ENCODE measurements around the gene TSPAN5.

DNA sequence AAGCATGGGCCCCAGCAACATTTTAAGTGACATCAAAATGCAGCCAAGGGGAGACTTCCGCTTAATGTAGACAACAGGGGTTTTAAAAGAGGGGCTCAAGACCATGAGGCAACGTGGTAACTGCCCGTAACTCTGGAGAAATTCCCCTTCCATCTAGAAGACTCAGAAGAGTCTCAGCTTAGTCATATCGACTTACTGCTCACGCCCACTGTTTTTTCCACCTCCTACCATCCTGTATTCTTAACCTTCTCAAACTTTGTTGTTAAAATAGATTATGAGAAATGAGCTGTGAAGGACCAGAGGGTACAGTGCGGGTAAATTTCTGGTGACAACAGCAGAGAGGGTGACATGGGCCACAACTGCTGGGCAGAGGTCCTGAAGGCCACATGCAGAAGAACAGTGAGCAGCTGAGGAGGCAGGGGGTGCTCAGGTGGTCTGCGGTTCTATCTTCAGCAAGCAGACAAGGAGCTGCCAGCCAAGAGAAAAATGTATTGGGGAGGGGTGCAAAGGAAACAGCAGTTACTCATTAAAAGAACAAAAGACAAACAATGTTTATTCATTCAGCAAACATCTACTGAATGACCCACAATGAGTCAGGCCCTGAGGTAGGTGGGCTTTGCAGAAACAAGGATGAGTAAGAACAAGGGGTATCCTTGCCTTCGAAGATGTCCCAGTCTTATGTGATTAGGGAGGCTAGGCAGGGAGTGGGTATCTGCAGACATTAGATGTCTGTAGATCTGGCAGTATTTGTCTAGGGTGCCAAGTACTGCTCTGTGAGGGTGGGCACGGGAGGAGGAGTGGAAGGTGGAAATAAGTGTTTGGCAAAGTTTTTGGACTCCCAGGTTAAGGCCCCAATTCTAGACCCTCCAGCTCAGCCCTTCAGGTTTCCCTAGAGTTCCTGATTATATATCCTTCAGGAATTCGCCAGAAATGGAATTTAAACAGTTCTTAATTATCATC lies 175.3 kb downstream of the TSPAN5 start:
- TF ChIP-seq, protein P1, sequence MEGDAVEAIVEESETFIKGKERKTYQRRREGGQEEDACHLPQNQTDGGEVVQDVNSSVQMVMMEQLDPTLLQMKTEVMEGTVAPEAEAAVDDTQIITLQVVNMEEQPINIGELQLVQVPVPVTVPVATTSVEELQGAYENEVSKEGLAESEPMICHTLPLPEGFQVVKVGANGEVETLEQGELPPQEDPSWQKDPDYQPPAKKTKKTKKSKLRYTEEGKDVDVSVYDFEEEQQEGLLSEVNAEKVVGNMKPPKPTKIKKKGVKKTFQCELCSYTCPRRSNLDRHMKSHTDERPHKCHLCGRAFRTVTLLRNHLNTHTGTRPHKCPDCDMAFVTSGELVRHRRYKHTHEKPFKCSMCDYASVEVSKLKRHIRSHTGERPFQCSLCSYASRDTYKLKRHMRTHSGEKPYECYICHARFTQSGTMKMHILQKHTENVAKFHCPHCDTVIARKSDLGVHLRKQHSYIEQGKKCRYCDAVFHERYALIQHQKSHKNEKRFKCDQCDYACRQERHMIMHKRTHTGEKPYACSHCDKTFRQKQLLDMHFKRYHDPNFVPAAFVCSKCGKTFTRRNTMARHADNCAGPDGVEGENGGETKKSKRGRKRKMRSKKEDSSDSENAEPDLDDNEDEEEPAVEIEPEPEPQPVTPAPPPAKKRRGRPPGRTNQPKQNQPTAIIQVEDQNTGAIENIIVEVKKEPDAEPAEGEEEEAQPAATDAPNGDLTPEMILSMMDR (IDR thresholded peaks at IDR 0.05) = no peak
- TF ChIP-seq POLR2AphosphoS5 (IDR thresholded peaks at IDR 0.05) (no peak), POLR2A (IDR thresholded peaks at IDR 0.05) (no peak), EP300 (IDR thresholded peaks at IDR 0.05) (no peak)

Data from stomach (tissue), 4 donors.